Activated gamma-delta T cell treated with anti-CD3 and anti-CD28 coated beads, Interleukin-2, amount 50 U/mL, for 16 hours (primary cell): ENCODE results near the gene SLC27A5.
"Not testable (repeated sequence)": the region's sequence is repeated elsewhere in the genome, so short reads cannot be mapped to it uniquely, and the experiment has no call there.

ENCODE experiments used
- DNase-seq: peaks from one replicate; pipeline ENCODE4 v3.0.0-alpha.2; 2020; ENCODE audit warnings: low read depth

SLC27A5 gene

DNA sequence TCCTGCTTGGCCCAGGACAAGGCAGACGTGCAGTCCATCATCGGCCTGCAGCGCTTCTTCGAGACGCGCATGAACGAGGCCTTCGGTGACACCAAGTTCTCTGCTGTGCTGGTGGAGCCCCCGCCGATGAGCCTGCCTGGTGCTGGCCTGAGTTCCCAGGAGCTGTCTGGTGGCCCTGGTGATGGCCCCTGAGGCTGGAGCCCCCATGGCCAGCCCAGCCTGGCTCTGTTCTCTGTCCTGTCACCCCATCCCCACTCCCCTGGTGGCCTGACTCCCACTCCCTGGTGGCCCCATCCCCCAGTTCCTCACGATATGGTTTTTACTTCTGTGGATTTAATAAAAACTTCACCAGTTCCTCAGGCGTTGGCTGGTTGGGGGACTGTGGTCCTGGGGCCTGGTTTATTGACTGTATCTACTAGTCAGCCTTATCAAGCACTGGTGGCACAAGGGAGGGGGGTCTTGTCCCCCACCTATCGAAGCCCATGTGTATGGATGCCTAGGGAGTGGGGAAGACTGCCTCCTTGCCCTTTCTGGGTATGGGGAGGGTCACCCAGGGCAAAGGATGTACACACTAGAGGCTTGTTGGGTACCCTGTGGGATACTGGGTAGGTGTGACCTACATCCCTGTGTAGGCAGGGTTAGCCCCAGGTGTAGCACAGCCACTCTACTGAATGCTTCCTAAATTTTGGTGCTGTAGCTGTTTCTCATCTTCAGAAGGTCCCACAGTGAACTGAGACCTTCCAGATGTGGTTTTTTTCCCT, 38.8 kb upstream of the SLC27A5 start:
- DNase-seq: no peak

DNA sequence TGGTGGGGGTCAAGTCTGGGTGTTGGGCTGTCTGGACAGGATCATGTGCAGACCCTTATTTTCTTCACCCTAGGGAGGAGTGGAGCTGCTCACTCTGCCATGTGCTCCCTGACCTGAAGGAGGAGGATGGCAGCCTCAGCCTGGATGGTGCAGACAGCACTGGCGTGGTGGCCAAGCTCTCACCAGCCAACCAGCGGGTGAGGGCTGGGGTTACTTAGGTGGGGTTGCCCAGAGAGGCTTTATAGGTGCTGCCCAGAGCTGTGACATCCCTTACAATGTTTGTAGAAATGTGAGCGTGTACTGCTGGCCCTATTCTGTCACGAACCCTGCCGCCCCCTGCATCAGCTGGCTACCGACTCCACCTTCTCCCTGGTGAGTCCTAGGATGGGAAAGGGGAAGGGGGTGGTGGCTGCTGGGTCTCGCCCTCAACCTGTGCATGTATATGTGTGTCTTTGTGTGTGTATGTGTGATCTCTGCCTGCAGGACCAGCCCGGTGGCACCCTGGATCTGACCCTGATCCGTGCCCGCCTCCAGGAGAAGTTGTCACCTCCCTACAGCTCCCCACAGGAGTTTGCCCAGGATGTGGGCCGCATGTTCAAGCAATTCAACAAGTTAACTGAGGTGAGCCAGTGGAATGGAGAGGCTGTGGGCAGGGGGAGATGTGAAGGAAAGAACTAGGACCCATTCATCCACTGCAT, 38.0 kb upstream of the SLC27A5 start:
- no peak for DNase-seq

DNA sequence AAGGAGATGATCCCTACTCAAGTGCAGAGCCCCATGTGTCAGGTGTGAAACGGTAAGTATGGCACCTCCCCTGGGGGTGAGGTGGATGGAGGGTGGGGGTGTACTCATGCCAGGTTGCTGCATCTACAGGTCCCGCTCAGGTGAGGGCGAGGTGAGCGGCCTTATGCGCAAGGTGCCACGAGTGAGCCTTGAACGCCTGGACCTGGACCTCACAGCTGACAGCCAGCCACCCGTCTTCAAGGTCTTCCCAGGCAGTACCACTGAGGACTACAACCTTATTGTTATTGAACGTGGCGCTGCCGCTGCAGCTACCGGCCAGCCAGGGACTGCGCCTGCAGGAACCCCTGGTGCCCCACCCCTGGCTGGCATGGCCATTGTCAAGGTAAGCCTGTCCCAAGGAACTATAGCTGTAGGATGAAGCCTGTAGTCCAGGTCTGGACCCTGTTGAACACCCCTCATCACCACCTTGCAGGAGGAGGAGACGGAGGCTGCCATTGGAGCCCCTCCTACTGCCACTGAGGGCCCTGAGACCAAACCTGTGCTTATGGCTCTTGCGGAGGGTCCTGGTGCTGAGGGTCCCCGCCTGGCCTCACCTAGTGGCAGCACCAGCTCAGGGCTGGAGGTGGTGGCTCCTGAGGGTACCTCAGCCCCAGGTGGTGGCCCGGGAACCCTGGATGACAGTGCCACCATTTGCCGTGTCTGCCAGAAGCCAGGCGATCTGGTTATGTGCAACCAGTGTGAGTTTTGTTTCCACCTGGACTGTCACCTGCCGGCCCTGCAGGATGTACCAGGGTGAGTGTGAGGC, 37.3 kb upstream of the SLC27A5 start:
- DNase-seq: no peak

DNA sequence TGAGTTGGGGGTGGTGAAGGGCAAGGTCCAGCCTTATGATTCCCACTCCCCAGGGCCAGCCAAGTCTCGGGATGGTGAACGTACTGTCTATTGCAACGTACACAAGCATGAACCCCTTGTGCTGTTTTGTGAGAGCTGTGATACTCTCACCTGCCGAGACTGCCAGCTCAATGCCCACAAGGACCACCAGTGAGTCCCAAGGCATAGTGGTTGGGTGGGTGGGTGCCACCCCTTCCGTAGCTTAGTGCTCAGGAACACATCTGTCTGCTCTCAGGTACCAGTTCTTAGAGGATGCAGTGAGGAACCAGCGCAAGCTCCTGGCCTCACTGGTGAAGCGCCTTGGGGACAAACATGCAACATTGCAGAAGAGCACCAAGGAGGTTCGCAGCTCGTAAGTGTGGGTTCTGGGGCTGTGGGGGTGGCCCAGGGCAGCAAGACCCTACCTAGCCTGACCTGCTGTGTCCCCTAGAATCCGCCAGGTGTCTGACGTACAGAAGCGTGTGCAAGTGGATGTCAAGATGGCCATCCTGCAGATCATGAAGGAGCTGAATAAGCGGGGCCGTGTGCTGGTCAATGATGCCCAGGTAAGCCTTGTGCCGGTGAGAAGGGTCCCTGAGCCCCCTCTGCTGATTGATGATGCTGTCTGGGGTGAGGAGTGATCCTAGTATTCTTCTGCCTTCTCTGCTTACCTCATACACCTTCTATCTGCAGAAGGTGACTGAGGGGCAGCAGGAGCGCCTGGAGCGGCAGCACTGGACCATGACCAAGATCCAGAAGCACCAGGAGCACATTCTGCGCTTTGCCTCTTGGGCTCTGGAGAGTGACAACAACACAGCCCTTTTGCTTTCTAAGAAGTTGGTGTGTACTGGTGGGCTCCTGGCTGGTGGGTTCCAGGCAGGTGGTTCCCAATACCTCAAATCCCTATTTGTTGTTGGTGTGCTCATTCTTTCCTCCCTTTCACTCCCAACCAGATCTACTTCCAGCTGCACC, 35.8 kb upstream of the SLC27A5 start:
- no peak for DNase-seq

DNA sequence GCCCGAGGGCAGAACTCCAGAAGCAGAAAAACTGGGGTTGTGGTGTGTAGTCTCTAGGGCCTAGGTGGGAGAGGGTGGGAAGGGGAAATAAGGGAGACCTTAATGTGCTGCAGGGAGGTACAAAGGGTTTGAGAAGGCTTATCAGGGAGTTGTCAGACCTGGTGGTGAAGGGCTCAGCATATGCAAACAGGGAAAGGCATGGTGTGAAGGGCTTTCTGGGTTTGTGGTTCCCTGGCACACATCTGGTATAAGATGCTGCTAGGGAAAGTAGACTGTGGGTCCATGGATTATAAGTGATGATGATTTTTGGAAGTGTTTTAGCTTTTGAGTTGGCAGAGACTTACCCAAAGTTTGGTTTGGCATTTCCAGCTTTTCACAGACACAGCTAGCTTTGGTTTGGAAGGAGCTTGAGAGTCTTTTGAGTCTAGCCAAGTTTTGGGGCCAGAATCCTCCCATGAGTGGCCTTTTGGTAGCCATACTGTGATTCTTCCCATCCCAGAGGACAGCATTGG, 34.3 kb upstream of the SLC27A5 start:
- DNase-seq: no peak

DNA sequence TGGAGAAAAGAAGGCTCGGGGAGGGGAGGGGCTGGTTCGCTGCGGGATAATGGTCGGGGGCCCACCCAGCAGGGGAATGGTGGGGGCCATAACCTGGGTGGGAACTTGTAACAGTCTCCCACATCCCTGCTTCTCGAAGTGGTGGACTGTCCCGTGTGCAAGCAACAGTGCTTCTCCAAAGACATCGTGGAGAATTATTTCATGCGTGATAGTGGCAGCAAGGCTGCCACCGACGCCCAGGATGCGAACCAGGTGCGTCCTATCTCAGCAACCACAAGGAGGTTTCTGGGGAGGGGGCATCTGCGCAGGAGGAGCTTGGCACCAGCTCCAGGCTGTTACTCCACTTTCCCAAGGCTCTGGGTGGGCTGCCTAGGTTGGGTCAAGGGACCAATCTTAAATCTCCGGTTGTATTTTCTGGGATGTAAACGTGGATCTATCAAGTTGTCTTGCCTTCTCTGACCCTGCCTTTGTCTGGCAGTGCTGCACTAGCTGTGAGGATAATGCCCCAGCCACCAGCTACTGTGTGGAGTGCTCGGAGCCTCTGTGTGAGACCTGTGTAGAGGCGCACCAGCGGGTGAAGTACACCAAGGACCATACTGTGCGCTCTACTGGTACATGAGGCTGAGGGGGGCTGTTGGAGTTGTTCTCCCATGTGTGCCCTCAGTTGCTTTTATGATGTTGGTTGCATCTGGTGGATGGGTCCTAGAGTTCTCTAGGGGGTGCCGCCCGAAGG, 33.7 kb upstream of the SLC27A5 start:
- no peak for DNase-seq

DNA sequence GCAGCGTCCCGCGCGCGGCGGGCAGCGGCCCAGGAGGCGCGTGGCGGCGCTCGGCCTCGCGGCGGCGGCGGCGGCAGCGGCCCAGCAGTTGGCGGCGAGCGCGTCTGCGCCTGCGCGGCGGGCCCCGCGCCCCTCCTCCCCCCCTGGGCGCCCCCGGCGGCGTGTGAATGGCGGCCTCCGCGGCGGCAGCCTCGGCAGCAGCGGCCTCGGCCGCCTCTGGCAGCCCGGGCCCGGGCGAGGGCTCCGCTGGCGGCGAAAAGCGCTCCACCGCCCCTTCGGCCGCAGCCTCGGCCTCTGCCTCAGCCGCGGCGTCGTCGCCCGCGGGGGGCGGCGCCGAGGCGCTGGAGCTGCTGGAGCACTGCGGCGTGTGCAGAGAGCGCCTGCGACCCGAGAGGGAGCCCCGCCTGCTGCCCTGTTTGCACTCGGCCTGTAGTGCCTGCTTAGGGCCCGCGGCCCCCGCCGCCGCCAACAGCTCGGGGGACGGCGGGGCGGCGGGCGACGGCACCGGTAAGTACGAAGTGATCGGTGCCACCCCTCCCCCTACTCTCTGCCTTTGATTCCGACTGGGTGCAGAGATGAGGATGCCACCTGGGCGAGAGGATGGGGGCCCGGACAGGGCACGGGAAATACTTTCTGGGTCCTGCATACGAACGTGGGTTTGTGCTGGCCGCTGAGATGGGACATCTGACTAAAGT, 32.9 kb upstream of the SLC27A5 start:
- DNase-seq: peak; percentile 68

DNA sequence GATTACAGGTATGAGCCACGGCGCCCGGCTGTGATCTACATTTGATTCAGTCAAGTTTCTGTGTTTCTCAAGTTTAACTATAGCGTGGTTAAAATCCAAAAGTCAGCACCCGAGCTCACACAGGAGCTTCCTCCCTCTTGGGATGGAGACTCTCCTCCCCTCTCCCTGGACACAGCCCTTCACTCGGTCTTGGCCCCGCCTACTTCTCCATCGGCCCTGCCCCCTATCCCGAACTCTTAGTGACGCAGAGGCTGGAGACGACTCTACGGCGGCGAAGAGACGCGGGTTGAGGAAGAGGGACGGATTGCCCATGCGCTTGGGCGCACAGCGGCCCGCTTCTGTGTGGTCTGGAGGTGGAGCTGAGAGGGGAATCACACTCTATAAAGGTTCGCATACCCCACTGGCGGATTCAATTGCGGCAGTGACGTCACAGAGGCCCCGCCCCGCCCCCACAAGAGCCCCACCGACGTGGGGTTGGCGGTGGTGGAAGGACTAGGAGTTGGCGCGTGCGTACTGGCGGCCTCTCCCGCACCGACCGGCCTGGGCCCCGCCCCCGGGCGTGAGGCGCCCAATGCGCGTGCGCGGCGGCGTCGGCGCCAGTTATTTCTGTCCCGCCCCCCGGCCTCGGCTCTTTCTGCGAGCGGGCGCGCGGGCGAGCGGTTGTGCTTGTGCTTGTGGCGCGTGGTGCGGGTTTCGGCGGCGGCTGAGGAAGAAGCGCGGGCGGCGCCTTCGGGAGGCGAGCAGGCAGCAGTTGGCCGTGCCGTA, 32.2 kb upstream of the SLC27A5 start, which contains the start of gene TRIM28:
TSS of gene TRIM28 (plus strand) at position 239 of the 765 bp plus-strand sequence. CDS start 694 bp downstream, outside the sequence.
- peak; percentile 100 for DNase-seq

DNA sequence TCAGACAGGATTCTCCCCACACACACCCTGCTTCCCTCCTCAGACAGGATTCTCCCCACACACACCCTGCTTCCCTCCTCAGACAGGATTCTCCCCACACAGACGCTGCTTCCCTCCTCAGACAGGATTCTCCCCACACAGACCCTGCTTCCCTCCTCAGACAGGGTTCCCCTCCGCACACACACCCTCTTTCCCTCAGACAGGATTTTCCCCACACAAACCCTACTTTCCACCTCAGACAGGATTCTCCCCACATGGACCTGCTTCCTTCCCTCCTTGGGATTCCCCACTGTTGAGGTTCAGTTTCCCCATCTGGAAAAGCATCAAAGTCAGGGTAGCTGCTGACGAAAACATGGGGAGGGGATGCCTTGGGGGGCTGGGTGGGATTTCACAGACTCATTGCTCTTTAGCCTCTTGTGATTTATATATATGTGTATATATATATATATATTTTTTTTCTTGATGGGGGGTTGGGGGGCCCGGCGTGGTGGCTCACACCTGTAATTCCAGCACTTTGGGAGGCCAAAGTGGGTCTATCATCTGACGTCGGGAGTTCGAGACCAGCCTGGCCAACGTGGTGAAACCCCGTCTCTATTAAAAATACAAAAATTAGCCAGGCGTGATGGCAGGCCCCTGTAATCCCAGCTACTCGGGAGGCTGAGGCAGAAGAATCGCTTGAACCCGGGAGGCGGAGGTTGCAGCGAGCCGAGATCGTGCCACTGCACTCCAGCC, 31.0 kb upstream of the SLC27A5 start:
- DNase-seq: not testable (repeated sequence)

DNA sequence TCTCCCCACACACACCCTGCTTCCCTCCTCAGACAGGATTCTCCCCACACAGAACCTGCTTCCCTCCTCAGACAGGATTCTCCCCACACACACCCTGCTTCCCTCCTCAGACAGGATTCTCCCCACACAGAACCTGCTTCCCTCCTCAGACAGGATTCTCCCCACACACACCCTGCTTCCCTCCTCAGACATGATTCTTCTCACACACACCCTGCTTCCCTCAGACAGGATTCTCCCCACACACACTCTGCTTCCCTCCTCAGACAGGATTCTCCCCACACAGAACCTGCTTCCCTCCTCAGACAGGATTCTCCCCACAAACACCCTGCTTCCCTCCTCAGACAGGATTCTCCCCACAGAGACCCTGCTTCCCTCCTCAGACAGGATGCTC, 27.4 kb upstream of the SLC27A5 start:
- not testable (repeated sequence) for DNase-seq

DNA sequence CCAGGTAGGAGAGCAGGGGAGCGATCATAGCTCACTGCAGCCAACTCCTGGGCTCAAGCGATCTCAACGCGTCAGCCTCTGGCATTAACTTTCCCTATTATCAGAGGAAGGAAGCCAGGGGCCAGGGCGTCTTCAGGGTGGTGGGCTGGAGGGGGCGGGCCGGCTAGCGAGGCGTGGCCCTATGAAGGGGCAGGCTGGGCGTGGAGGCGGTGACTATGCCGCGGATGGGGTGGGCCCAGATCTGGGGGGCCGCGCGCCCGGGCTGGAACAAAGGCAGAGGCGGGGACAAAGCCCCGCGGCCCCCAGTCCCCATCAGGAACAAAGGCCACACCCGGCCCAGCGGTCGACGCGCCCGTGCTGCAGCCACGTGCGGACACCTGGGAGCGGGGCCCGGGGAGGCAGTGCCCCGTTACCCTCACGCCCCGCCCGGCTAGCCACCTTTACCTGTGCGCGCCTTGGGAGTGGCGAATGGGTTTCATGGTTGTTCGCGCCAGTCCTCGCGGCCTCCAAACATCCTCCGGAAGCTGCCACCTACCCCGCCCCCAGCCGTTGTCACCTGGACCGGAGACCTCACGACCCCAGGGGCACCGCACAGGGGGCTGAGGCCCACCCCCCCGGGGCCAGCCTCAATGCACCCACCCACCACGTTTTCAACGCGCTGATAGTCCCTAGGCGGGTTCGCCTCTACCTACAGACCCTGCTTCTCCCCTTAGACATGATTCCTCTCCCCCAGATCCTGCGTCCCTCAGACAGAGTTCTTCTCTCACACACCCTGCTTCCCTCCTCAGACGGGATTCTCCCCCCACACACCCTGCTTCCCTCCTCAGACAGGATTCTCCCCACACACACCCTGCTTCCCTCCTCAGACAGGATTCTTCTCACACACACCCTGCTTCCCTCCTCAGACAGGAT, 26.7 kb upstream of the SLC27A5 start:
- no peak for DNase-seq

DNA sequence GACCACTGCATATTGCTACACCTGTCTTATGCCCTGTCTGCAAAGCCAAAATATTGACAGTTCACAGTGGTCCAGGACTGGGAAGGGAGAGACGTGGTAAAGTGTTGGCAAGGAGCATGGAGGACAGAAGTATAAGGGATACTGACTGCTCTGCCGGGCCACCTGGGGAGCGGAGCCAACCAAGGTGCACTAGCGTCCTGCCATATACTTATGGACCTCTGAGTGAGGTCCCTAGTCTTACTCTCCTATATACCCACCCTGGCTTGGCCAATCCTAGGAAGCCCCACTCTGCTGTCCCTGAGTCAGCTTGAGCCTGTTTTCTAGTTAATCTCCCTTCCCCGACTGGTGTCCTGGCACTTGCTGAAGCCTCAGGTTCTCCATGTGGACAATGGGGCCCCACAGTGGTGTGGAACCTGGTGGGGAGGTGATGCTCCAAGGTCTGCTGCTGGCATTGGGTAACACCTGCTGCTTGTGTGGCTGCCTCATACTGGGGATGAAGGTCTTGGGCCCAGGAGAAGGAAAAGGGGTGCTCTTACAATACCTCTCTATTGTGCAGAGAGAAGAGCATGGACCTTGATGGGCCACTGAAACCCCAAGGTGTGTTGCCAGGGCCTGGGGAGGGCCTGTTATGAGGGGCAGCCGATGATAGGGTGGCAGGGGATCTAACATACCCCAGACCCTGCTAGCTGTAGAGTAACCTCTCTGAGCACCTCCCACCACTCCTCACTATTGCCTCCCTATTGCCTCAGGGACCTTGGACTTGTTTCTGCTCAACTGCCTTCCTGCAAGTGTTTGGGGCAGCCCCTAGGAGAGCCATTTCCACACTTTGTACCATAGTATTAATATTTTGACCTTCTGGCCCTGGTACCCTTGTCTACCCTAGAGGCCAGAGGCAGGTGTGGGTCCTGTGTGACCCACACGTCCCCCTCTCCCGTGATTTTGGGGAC, 25.3 kb upstream of the SLC27A5 start:
- no peak for DNase-seq

DNA sequence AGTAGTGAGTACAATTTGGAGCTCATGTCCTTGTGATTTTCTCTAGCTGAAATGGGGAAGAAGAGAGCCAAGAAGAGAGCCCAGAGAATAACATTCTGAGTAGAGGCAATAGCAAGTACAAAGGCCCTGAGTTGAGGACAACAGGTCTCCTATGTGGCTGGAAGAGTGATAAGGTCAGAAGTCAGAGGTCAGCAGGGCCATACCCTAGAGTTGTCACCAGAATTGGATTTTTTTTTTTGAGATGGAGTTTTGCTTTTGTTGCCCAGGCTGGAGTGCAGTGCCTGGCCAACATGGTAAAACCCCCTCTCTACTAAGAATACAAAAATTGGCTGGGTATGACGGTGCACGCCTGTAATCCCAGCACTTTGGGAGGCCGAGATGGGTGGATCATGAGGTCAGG, 24.1 kb upstream of the SLC27A5 start:
- DNase-seq: no peak

DNA sequence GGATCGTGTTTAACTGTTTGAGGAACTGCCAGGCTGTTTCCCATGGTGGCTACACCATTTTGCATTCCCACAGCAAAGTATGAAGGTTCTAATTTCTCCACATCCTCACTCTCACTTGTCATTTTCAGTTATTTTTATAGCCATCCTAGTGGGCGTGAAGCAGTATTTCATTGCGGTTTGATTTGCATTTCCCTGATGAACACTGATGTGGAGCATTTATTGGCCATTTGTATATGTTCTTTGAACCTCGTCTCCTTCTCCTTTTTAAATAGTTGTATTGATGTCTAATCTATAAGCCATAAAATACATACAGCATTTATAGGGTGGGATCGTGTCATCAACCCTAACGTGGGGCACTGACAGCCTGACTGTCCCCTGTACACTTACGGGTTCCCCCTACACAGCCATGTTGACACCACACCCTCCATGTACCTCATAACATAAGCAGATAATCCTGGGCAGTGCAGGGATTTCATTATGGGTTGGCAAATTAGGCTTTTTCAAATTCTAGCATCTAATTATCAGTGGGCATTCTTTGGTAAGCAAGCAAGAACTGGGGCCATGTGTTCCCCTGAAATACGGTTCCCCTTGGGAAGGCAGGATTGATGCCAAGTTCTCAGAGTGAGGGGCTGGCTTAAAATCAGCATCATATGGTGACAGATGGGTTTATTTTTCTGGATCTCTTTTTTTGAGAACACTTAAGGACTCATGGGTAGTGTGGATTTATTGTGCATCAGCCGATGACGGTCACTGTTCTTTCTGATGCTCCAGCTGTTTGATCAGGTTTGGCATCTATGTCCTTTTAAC, 19.4 kb upstream of the SLC27A5 start:
- no peak for DNase-seq

DNA sequence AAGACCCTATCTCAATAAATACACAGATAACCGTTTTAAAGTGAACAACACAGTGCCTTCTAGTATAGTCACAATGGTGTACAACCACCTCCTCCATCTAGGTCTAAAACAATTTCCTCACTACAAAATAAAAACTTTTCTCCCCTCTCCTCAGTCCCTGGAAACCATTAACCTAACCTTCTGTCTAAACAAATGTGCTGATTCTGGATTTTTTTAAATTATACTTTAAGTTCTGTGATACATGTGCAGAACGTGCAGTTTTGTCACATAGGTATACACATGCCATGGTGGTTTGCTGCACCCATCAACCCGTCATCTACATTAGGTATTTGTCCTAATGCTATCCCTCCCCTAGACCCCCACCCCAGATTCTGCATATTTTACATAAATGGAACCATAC, 17.6 kb upstream of the SLC27A5 start:
- DNase-seq: no peak
